Tibial nerve (tissue), 4 donors: ENCODE results near the gene TADA3. TPM values are rescaled to one million over a fixed set of nuclear protein-coding genes. Genes with fewer than 3 reads are reported as not detected.
A peak's percentile ranks its signal among the peaks of the same experiment; 100 is the strongest.

Source experiments
- DNase-seq, 2 donors: peaks; one replicate each; pipeline ENCODE4 v3.0.0-alpha.2; 2019; ENCODE audit warnings: low spot score in 2 of 2
- H3K27ac ChIP-seq, 4 donors: fragments of 200-600 bp; sonication (generic) in 3 of 4; one replicate each; pipeline ENCODE4 v1.5.1; 2017 to 2019; ENCODE audit warnings: mild to moderate bottlenecking in 1 of 4
- H3K27me3 ChIP-seq, 2 donors: fragments of 200-600 bp; sonication (generic) in 1 of 2; one replicate each; pipeline versions ENCODE4 v1.5.1 to v1.6.0; 2017 to 2019
- H3K36me3 ChIP-seq, 3 donors: fragments of 200-600 bp; sonication (generic); one replicate each; pipeline ENCODE4 v1.5.1; 2018 to 2019
- H3K4me1 ChIP-seq, 4 donors: fragments of 200-600 bp; sonication (generic) in 3 of 4; one replicate each; pipeline ENCODE4 v1.5.1; 2017 to 2019
- H3K4me3 ChIP-seq, 4 donors: fragments of 200-600 bp; sonication (generic) in 3 of 4; one replicate each; pipeline ENCODE4 v1.5.1; 2017 to 2019; ENCODE audit warnings: mild to moderate bottlenecking in 1 of 4, moderate library complexity in 1 of 4
- H3K9me3 ChIP-seq, 4 donors: fragments of 200-600 bp; sonication (generic) in 3 of 4; one replicate each; pipeline ENCODE4 v1.5.1; 2017 to 2019
- EP300 ChIP-seq, 2 donors: sonication (generic); formaldehyde crosslinking; IDR thresholded peaks; one replicate each; pipeline ENCODE4 v1.6.1; 2017; ENCODE audit warnings: antibody characterized with exemption in 2 of 2, mild to moderate bottlenecking in 1 of 2
- POLR2A ChIP-seq, 2 donors: fragments of 450-650 bp; IDR thresholded peaks; one replicate each; pipeline ENCODE4 v1.6.1; 2017; ENCODE audit warnings: antibody characterized with exemption in 2 of 2, mild to moderate bottlenecking in 2 of 2, moderate library complexity in 2 of 2
- WGBS, 2 donors: methylation state at CpG; one replicate each; pipeline ENCODE4 v1.1.5; 2018; 5-methylcytosine and 5-hydroxymethylcytosine counted together
- total RNA-seq, 4 donors: library from RNA; depleted of rRNA; stranded (reverse); fragments of >200 nt; gene quantifications; one replicate each; pipeline ENCODE4 v1.1.0, GENCODE V29; 2016
- TF ChIP-seq, protein P1 (sequence below), 5 experiments: fragments of 200-600 bp in 3 of 5; fragments of 450-650 bp in 2 of 5; sonication (generic) in 3 of 5; IDR thresholded peaks; one replicate each; pipeline ENCODE4 v1.5.1; 2016 to 2019; ENCODE audit warnings: antibody characterized with exemption in 5 of 5, mild to moderate bottlenecking in 3 of 5, moderate library complexity in 2 of 5

Gene TADA3
- total RNA-seq, 4 donors from 2014 or later, result 56.1 to 69.0 (median 65.4) TPM

DNA sequence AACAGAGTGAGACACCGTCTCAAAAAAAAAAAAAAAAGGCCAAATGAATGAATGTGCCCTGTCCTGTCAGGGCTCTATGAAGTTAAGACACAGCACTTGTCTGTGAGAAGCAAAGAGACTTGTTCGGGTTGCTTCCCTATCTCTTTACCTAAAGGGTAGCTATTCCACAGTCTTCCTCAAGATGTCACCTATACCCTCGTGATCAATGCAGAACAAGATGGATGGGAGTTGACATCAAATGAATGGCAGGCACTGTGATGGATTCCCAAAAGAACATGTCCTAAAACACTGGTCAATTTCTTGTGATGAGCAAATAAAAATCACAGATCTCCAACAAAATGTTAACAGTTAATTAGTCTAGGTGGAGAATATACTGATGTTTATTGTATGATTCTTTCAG, 9.5 kb downstream of the TADA3 start:
- Histone ChIP-seq H3K9me3 (no peaks in the 10 kb centered on the region), H3K27ac (no peak overlapping the region), H3K36me3 (peaks cover 5 to 88% (median 11%) of the 10 kb centered on the region in 3 donors), H3K27me3 (no peaks in the 10 kb centered on the region), H3K4me3 (no peak overlapping the region), H3K4me1 (peaks cover 0 to 20% (median 6%) of the 10 kb centered on the region in 4 donors)
- 38 to 45% methylated on average over 3 of the region's 3 CpGs for WGBS, 2 donors
- TF ChIP-seq POLR2A (IDR thresholded peaks at IDR 0.05), result no peak
- TF ChIP-seq EP300 (IDR thresholded peaks at IDR 0.05), result no peak
- TF ChIP-seq, protein P1, sequence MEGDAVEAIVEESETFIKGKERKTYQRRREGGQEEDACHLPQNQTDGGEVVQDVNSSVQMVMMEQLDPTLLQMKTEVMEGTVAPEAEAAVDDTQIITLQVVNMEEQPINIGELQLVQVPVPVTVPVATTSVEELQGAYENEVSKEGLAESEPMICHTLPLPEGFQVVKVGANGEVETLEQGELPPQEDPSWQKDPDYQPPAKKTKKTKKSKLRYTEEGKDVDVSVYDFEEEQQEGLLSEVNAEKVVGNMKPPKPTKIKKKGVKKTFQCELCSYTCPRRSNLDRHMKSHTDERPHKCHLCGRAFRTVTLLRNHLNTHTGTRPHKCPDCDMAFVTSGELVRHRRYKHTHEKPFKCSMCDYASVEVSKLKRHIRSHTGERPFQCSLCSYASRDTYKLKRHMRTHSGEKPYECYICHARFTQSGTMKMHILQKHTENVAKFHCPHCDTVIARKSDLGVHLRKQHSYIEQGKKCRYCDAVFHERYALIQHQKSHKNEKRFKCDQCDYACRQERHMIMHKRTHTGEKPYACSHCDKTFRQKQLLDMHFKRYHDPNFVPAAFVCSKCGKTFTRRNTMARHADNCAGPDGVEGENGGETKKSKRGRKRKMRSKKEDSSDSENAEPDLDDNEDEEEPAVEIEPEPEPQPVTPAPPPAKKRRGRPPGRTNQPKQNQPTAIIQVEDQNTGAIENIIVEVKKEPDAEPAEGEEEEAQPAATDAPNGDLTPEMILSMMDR (IDR thresholded peaks at IDR 0.05), result no peak
- DNase-seq, result no peak

DNA sequence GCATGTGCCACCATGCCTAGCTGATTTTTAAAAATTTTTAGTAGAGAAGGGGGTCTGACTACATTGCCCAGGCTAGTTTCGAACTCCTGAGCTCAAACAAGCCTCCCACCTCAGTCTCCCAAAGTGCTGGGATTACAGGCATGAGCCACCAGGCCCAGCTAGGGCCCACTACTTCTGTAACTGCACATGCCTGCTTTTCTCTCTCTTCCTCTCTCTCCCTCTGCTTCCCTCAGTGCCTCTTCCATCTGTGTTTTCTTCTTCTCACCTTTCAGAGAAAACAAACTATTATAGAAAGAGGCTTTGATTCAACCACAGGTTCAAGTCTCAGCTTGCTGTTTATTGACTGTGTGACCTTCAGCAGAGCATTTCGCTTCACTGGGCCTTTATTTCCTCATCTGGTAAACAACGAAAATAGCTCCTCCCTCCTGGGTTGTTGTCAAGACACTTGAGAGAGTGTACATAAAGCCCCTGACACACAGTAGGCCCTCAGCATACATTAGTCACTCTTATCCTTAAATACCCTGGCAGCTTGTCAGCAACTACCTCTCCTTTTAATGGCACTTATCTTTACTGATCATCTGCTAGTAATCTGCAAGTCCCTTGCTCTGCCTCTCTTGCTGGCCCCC, 10.2 kb downstream of the TADA3 start:
- 77% methylated on average over 3 of the region's 3 CpGs for WGBS, 2 donors
- no peaks in the 10 kb centered on the region for H3K9me3 ChIP-seq
- no peak overlapping the region for H3K27ac ChIP-seq
- peaks cover 5 to 81% (median 11%) of the 10 kb centered on the region in 3 donors for H3K36me3 ChIP-seq
- no peak for DNase-seq
- peaks cover 0 to 20% (median 9%) of the 10 kb centered on the region in 4 donors for H3K4me1 ChIP-seq
- no peaks in the 10 kb centered on the region for H3K27me3 ChIP-seq
- H3K4me3 ChIP-seq, result no peak overlapping the region
- TF ChIP-seq, protein P1 (IDR thresholded peaks at IDR 0.05), result no peak
- TF ChIP-seq POLR2A (IDR thresholded peaks at IDR 0.05), result no peak

DNA sequence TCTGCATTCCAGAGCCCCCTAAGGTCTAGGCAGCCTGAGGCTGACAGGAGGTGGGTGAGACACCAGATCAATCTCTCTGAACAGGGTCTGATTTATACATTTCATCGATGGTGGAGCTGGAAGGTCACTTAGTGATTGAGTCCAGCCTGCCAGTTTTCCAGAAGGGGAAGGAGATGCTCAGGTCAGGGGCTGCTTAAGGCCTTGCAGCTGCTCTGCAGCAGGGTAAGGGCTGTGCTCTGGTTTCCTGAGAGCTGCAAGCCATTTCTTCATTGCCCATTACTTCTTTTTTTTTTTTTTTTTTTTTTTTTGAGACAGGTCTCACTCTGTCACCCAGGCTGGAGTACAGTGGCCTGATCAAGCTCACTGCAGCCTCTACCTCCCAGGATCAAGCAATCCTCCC, 10.7 kb downstream of the TADA3 start:
- no peak for DNase-seq
- no peak overlapping the region for H3K4me3 ChIP-seq
- H3K36me3 ChIP-seq, result peaks cover 5 to 76% (median 11%) of the 10 kb centered on the region in 3 donors
- H3K9me3 ChIP-seq, result no peaks in the 10 kb centered on the region
- H3K27ac ChIP-seq, result no peak overlapping the region
- no peaks in the 10 kb centered on the region for H3K27me3 ChIP-seq
- 75 to 83% methylated on average over 1 of the region's 1 CpG for WGBS, 2 donors
- H3K4me1 ChIP-seq, result peaks cover 0 to 20% (median 9%) of the 10 kb centered on the region in 4 donors
- no peak for TF ChIP-seq POLR2A (IDR thresholded peaks at IDR 0.05)
- TF ChIP-seq, protein P1 (IDR thresholded peaks at IDR 0.05), result no peak
- no peak for TF ChIP-seq EP300 (IDR thresholded peaks at IDR 0.05)

DNA sequence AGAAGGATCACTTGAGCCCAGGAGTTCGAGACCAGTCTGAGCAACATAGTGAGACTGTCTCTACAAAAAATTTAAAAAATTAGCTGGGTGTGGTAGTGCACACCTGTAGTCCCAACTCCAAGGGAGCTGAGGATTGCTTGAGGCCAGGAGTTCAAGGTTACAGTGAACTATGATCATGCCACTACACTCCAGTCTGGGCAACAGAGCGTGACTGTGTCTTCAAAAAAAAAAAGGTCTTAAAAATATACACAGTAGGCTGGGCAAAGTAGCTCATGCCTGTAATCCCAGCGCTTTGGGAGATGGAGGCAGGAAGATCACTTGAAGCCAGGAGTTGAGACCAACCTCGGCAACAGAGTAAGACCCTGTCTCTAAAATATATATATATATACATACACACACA, 11.4 kb downstream of the TADA3 start:
- Histone ChIP-seq H3K4me1 (peaks cover 0 to 20% (median 9%) of the 10 kb centered on the region in 4 donors), H3K27me3 (no peaks in the 10 kb centered on the region), H3K4me3 (no peak overlapping the region), H3K27ac (peak overlapping the region in 1 of 4 donors; percentile 62), H3K9me3 (no peaks in the 10 kb centered on the region), H3K36me3 (peaks cover 5 to 69% (median 11%) of the 10 kb centered on the region in 3 donors)
- WGBS, 2 donors, result 89 to 91% methylated on average over 4 of the region's 4 CpGs
- no peak for DNase-seq
- TF ChIP-seq, protein P1 (IDR thresholded peaks at IDR 0.05), result no peak
- TF ChIP-seq EP300 (IDR thresholded peaks at IDR 0.05) (no peak), POLR2A (IDR thresholded peaks at IDR 0.05) (no peak)

DNA sequence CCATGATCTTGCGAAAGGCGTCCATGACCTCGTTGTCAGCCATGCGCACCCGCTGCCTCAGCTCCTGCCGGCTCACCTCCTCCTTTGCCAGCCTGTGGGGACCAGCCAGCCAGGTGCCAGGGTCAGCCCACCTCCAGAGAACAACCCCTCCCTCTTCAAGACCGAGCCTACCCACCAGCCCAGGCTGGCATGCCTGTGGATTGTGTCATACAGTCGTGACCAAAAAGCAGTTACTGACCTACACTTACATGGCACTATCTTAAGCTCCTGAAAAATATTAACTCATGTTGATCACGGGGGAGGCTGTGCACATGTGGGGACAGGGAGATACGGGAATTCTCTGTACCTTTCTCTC, 11.8 kb downstream of the TADA3 start:
- Histone ChIP-seq H3K27ac (peak overlapping the region in 3 of 4 donors; percentile 10 to 62 (median 43)), H3K36me3 (peaks cover 5 to 65% (median 10%) of the 10 kb centered on the region in 3 donors), H3K27me3 (no peaks in the 10 kb centered on the region), H3K4me3 (no peak overlapping the region), H3K4me1 (peaks cover 0 to 20% (median 9%) of the 10 kb centered on the region in 4 donors), H3K9me3 (no peaks in the 10 kb centered on the region)
- DNase-seq, result no peak
- TF ChIP-seq, protein P1 (IDR thresholded peaks at IDR 0.05), result no peak
- no peak for TF ChIP-seq EP300 (IDR thresholded peaks at IDR 0.05)
- TF ChIP-seq POLR2A (IDR thresholded peaks at IDR 0.05), result no peak
- WGBS, 2 donors, result 77 to 87% methylated on average over 10 of the region's 10 CpGs
